HCT116 (cell line): Measurements from ENCODE around the gene ZBED1. TPM values are rescaled to one million over a fixed set of nuclear protein-coding genes. Genes with fewer than 3 reads are reported as not detected.
A peak's percentile ranks its signal among the peaks of the same experiment; 100 is the strongest.
"Not testable (repeated sequence)": the region's sequence is repeated elsewhere in the genome, so short reads cannot be mapped to it uniquely, and the experiment has no call there.

Source experiments
- ATAC-seq: fragments of 200-7000 bp; cut with Tn5 transposase; 2 replicates; pipeline ENCODE4 v1.9.1; 2020; ENCODE audit warnings: mild to moderate bottlenecking, moderate library complexity
- BruUV-seq: library from RNA; stranded (reverse); fragments of 400-500 nt; replicated peaks from 2 replicates; lab custom pipeline; 2021; lab: Mats Ljungman, UMichigan
- CTCF ChIA-PET: fragments of 300-600 bp; sonication (Branson Sonifier 250); formaldehyde crosslinking; loops from one replicate; lab custom pipeline; 2021; ENCODE audit warnings: antibody characterized with exemption; lab: Charles Lee
- POLR2A ChIA-PET: fragments of 300-600, 350-600 bp; sonication (Branson Sonifier 250); formaldehyde crosslinking; loops from one replicate; lab custom pipeline; 2021; ENCODE audit warnings: antibody characterized with exemption; lab: Charles Lee
- RAD21 ChIA-PET, 2 experiments: fragments of 300-600 bp; sonication (Branson Sonifier 250); formaldehyde crosslinking; loops; one replicate each; lab custom pipeline; 2023; ENCODE audit warnings: low total read pairs in 2 of 2; ENCODE audit not compliant: uncharacterized antibody in 2 of 2, unreplicated experiment in 2 of 2, low non-redundant PET in 1 of 2; lab: Charles Lee
- DNase-seq: peaks from one replicate; pipeline ENCODE4 v3.0.0-alpha.2; 2010; ENCODE audit warnings: low read depth, low spot score
- H2AFZ ChIP-seq: fragments of 200-600 bp; shearing (Covaris generic), sonication (generic); 2 replicates; pipeline ENCODE4 v1.6.1; 2017; ENCODE audit warnings: low read depth, mixed run types, mixed read lengths, antibody characterized with exemption, low read length; ENCODE audit not compliant: poor library complexity, severe bottlenecking
- H3K27ac ChIP-seq: 2 replicates; pipeline ENCODE4 v1.5.1; 2012; ENCODE audit warnings: low read depth, low read length
- H3K27me3 ChIP-seq: fragments of 200-600 bp; sonication (generic); 2 replicates; pipeline ENCODE4 v1.6.1; 2016; ENCODE audit warnings: mixed run types, low read length, mixed read lengths; ENCODE audit not compliant: insufficient read depth
- H3K36me3 ChIP-seq, 2 experiments: fragments of 200-500 bp in 1 of 2; fragments of 200-600 bp in 1 of 2; sonication (Bioruptor generic) in 1 of 2; sonication (generic) in 1 of 2; 2 replicates each; pipeline versions ENCODE4 v1.5.1 to v1.6.1; 2014 to 2016; ENCODE audit warnings: low read length in 2 of 2, inconsistent platforms in 1 of 2, mixed read lengths in 1 of 2, mixed run types in 1 of 2; ENCODE audit not compliant: insufficient read depth in 2 of 2, control insufficient read depth in 1 of 2
- H3K4me1 ChIP-seq, 2 experiments: fragments of 200-600 bp in 1 of 2; sonication (generic) in 1 of 2; 2 replicates each; pipeline versions ENCODE4 v1.5.1 to v1.6.1; 2012 to 2017; ENCODE audit warnings: low read length in 2 of 2, inconsistent platforms in 1 of 2, mild to moderate bottlenecking in 1 of 2, mixed read lengths in 1 of 2, mixed run types in 1 of 2, moderate library complexity in 1 of 2; ENCODE audit not compliant: insufficient read depth in 2 of 2, control insufficient read depth in 1 of 2
- H3K4me2 ChIP-seq: fragments of 200-600 bp; sonication (generic); 2 replicates; pipeline ENCODE4 v1.6.1; 2017; ENCODE audit warnings: mixed run types, low read length, mixed read lengths
- H3K4me3 ChIP-seq, 2 experiments: fragments of 200-600 bp in 1 of 2; sonication (generic) in 1 of 2; replicated peaks in 1 of 2; 2 replicates each; pipeline ENCODE4 v1.5.1; 2011 to 2016; ENCODE audit warnings: low read length in 2 of 2, control low read depth in 1 of 2, low read depth in 1 of 2, mild to moderate bottlenecking in 1 of 2, mixed read lengths in 1 of 2, mixed run types in 1 of 2
- H3K79me2 ChIP-seq: fragments of 200-600 bp; sonication (generic); 2 replicates; pipeline ENCODE4 v1.6.1; 2017; ENCODE audit warnings: mild to moderate bottlenecking, mixed run types, low read length, moderate library complexity, mixed read lengths; ENCODE audit not compliant: insufficient read depth
- H3K9ac ChIP-seq: fragments of 200-600 bp; sonication (generic); 2 replicates; pipeline ENCODE4 v1.6.1; 2016; ENCODE audit warnings: low read length, mixed read lengths
- H3K9me2 ChIP-seq: fragments of 200-600 bp; sonication (generic), shearing (Covaris generic); 2 replicates; pipeline ENCODE4 v1.6.1; 2017; ENCODE audit warnings: mixed run types, mild to moderate bottlenecking, moderate library complexity; ENCODE audit not compliant: insufficient read depth
- H3K9me3 ChIP-seq, 2 experiments: fragments of 200-500 bp in 1 of 2; fragments of 200-600 bp in 1 of 2; sonication (Bioruptor generic) in 1 of 2; sonication (generic) in 1 of 2; 2 replicates each; pipeline ENCODE4 v1.6.1; 2014 to 2017; ENCODE audit warnings: low read length in 2 of 2, mixed read lengths in 2 of 2, inconsistent platforms in 1 of 2, low read depth in 1 of 2, mild to moderate bottlenecking in 1 of 2, mixed run types in 1 of 2, moderate library complexity in 1 of 2; ENCODE audit not compliant: control insufficient read depth in 1 of 2, insufficient read depth in 1 of 2
- H4K20me1 ChIP-seq: fragments of 200-600 bp; sonication (generic), shearing (Covaris generic); 2 replicates; pipeline ENCODE4 v1.6.1; 2017; ENCODE audit warnings: mixed run types, mild to moderate bottlenecking, moderate library complexity; ENCODE audit not compliant: insufficient read depth
- CEBPB ChIP-seq: IDR thresholded peaks from 2 replicates; pipeline ENCODE4 v1.6.1; 2012; ENCODE audit warnings: low read depth
- CTCF ChIP-seq, 3 experiments: fragments of 200-600 bp in 1 of 3; sonication (generic) in 1 of 3; IDR thresholded peaks in 2 of 3; conservative IDR thresholded peaks in 1 of 3; 2 replicates each; pipeline ENCODE4 v1.5.1; 2012 to 2017; ENCODE audit warnings: low read depth in 2 of 3, low read length in 2 of 3, antibody characterized with exemption in 1 of 3, borderline replicate concordance in 1 of 3, control low read depth in 1 of 3, mild to moderate bottlenecking in 1 of 3, mixed read lengths in 1 of 3, mixed run types in 1 of 3, moderate library complexity in 1 of 3; ENCODE audit not compliant: insufficient read depth in 1 of 3
- ELF1 ChIP-seq: IDR thresholded peaks from 2 replicates; pipeline ENCODE4 v1.6.1; 2012; ENCODE audit warnings: low read depth, borderline replicate concordance
- JUND ChIP-seq: IDR thresholded peaks from 2 replicates; pipeline ENCODE4 v1.6.1; 2012
- SP1 ChIP-seq: IDR thresholded peaks from 2 replicates; pipeline ENCODE4 v1.6.1; 2012; ENCODE audit warnings: low read depth
- ZBTB33 ChIP-seq: IDR thresholded peaks from 2 replicates; pipeline ENCODE4 v1.6.1; 2011; ENCODE audit warnings: mild to moderate bottlenecking, low read length, moderate library complexity; ENCODE audit not compliant: insufficient replicate concordance; ENCODE audit errors: extremely low read depth
- intact Hi-C: fragments of 100-400 bp; cut with micrococcal nuclease; formaldehyde crosslinking; loops from 2 replicates; pipeline ENCODE4 v1.10.0; 2022
- total RNA-seq: library from RNA; stranded (reverse); gene quantifications from one replicate; pipeline ENCODE4 v1.2.1, GENCODE V29; 2021; ENCODE audit not compliant: unreplicated experiment

Gene ZBED1
- total RNA-seq, 1 experiment from 2014 or later = 21.0 TPM

DNA sequence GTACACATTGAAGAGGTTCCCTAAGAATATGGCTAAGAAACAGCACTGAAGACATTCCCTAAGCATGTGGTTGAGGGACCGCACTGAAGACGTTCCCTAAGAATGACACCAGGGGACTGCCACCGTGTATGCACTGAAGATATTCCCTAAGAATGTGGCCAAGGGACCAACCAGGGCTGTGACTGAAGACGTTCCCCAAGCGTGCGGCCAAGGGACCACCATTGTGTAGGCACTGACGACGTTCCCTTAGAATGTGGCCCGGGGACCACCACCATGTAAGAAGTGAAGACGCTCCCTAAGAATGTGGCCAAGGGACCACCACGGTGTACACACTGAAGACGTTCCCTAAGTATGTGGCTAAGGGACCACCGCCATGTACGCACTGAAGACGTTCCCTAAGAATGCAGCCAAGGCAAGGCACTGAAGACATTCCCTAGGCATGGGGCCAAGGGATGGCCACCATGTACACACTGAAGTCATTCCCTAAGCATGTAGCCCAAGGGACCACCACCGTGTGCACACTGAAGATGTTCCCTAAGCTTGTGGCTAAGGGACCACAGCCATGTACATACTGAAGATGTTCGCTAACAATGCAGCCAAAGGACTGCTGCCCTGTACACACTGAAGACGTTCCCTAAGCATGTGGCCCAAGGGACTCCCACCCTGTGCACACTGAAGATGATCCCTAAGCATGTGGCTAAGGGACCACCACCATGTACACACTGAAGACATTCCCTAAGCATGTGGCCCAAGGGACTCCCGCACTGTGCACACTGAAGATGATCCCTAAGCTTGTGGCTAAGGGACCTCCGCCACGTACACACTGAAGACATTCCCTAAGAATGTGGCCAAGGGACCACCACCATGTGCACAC is 22.0 kb downstream of the ZBED1 start:
- H4K20me1 ChIP-seq = no peaks in the 10 kb centered on the region
- H3K27me3 ChIP-seq = no peaks in the 10 kb centered on the region
- H3K9me3 ChIP-seq = no peaks in the 10 kb centered on the region
- H3K9me2 ChIP-seq = no peaks in the 10 kb centered on the region
- peak overlapping the region; percentile 71 for H3K4me2 ChIP-seq
- no peak overlapping the region for H2AFZ ChIP-seq
- no peaks in the 10 kb centered on the region for H3K36me3 ChIP-seq
- peak overlapping the region; percentile 6 to 34; a peak in 3 of 4 replicates for H3K4me3 ChIP-seq
- peak overlapping the region; percentile 26 for H3K9ac ChIP-seq
- ATAC-seq = peak; percentile 39
- ChIA-PET RAD21 (no interaction called here), POLR2A (no interaction called here), CTCF (no interaction called here)
- peak overlapping the region; percentile 67 for H3K27ac ChIP-seq
- peak; percentile 92 for DNase-seq
- TF ChIP-seq ELF1 (no peak), SP1 (no peak), CTCF (IDR thresholded peaks at IDR 0.05 in 2 of 3, conservative IDR thresholded peaks at IDR 0.05 in 1 of 3; ENCODE audit: borderline replicate concordance in 1 of 3, insufficient read depth in 1 of 3, low read depth in 2 of 3, low read length in 2 of 3) (no peak), CEBPB (no peak), ZBTB33 (no peak), JUND (no peak)
- no TSS peak for BruUV-seq
- intact Hi-C loops = loop anchor here (1.0 kb wide), 3 partner anchors 14 to 115 kb away; no protein-coding TSS in a partner anchor
- peaks cover 34% of the 10 kb centered on the region; the same call in 1 of the 2 replicates for H3K79me2 ChIP-seq
- H3K4me1 ChIP-seq = peaks cover 22 to 62% of the 10 kb centered on the region in 2 experiments; a peak in 3 of 4 replicates

DNA sequence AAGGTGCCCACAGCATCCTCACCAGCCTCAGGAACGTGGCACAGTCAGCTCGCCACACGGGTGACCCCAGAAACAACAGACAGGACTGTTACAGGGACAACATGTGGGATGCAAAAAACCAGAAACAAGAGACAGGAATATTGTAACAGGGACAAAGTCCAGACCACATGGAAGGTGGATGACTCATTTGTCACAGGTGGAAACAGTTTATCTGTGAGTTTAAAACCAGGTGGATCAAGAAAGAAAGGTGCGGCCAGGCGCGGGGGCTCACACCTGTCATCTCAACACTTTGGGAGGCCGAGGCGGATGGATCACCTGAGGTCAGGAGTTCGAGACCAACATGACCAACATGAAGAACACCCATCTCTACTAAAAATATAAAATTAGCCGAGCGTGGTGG is 23.5 kb downstream of the ZBED1 start:
- peaks cover 34% of the 10 kb centered on the region for H3K79me2 ChIP-seq

More for the DNA sequence above, 23.5 kb downstream of the ZBED1 start:
- H2AFZ ChIP-seq, H3K9me2 ChIP-seq, H3K9me3 ChIP-seq, H3K36me3 ChIP-seq, H4K20me1 ChIP-seq, POLR2A ChIA-PET, intact Hi-C loops, RAD21 ChIA-PET, H3K4me3 ChIP-seq, CTCF ChIA-PET, BruUV-seq, H3K27me3 ChIP-seq, DNase-seq, ATAC-seq: not testable (repeated sequence)
- H3K4me1 ChIP-seq = peaks cover 25 to 77% of the 10 kb centered on the region in 2 experiments; a peak in 3 of 4 replicates
- peak overlapping the region; percentile 38 for H3K9ac ChIP-seq
- peak overlapping the region; percentile 50 for H3K27ac ChIP-seq
- peak overlapping the region; percentile 71 for H3K4me2 ChIP-seq
